Measurements from ENCODE around the gene PPP1R1B. TPM values are rescaled to one million over a fixed set of nuclear protein-coding genes. Genes with fewer than 3 reads are reported as not detected.

Gene PPP1R1B
- total RNA-seq, 2 experiments from 2014 or later: not detected

- Mint-ChIP-seq H3K27ac (no peak overlapping the region), H3K4me1 (peaks cover 11% of the 10 kb centered on the region), H3K4me3 (no peak overlapping the region), H3K36me3 (ENCODE audit: low read depth) (no peaks in the 10 kb centered on the region), H3K27me3 (peaks cover 87% of the 10 kb centered on the region), H3K9me3 (no peaks in the 10 kb centered on the region)
- DNase-seq: no peak
- CTCF ChIA-PET: no interaction called here
- POLR2A ChIA-PET: interaction anchor here (0.9 kb wide), 1 partner anchor 9 kb away, joined by 3 read pairs; no protein-coding TSS in a partner anchor
These were observed 30.0 kb upstream of the PPP1R1B start for GRCh38 chr17:39596543-39597267.

DNA sequence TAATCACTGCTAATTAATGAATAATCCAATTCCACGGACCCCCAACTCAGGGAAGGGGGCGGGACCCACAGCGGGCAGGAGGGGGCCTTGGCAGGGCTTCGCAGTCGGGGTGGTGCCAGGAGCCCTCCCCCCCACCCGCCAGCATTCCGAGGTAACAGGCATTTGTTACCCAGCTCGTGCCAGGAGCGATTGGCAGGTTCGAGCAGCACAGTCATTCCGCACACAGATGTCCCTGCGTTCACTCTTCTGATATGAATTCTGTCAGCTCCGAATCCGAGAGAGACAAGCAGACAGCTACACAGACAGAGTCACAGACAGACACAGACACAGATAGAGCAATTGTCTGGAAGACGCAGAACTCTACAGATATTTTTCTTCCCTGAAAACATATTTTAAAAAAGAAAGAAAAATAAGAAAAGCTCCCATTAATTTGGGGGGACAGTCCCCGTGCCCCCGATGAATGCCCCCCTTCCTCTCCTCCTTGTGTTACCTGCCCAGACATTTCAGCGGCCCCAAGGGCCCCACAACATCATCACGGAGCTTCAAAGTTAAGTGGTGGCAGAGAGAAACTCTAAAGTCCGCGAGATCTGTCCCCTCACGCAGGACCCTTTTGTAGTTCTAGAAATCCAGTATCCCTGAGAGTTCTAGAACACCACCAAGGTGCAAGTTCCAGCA lies 29.2 kb upstream of the PPP1R1B start:
- H3K4me1 Mint-ChIP-seq: peaks cover 11% of the 10 kb centered on the region
- peaks cover 87% of the 10 kb centered on the region for H3K27me3 Mint-ChIP-seq
- H3K27ac Mint-ChIP-seq: no peak overlapping the region
- CTCF ChIA-PET: interaction anchor here (2.1 kb wide), 1 partner anchor 23 kb away, joined by 8 read pairs; no protein-coding TSS in a partner anchor
- no peak for DNase-seq
- POLR2A ChIA-PET: interaction anchor here (0.9 kb wide), 1 partner anchor 8 kb away, joined by 3 read pairs; no protein-coding TSS in a partner anchor
- no peaks in the 10 kb centered on the region for H3K36me3 Mint-ChIP-seq (ENCODE audit: low read depth)
- no peak overlapping the region for H3K4me3 Mint-ChIP-seq
- no peaks in the 10 kb centered on the region for H3K9me3 Mint-ChIP-seq

DNA sequence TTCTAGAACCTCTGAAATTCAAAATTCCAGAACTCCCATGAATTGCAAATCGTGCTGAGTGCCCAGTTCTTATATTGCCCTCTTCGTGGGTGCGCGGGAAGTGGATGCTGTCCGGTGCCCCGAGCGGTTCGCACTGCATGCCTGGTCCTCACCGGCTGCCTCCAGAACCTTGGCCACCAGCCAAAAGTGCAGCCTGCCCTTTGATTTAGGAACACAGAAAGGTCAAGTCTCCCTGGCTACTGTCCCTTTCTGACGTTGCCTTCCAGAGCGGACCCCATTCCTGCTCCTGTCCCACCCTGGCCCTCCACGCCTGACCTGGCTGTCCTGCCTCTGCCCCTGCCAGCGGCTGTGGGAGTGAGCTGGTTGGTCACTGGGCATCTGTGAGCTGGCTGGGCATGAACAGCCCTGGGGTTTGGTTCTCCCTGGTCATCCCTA lies 28.7 kb upstream of the PPP1R1B start:
- Mint-ChIP-seq H3K27ac (no peak overlapping the region), H3K4me1 (peaks cover 11% of the 10 kb centered on the region), H3K9me3 (no peaks in the 10 kb centered on the region), H3K27me3 (peaks cover 91% of the 10 kb centered on the region), H3K36me3 (ENCODE audit: low read depth) (no peaks in the 10 kb centered on the region), H3K4me3 (no peak overlapping the region)
- DNase-seq: no peak
- POLR2A ChIA-PET: no interaction called here
- CTCF ChIA-PET: interaction anchor here (1.0 to 2.1 kb wide), 2 partner anchors 23 to 50 kb away, joined by 5 to 8 read pairs; no protein-coding TSS in a partner anchor

DNA sequence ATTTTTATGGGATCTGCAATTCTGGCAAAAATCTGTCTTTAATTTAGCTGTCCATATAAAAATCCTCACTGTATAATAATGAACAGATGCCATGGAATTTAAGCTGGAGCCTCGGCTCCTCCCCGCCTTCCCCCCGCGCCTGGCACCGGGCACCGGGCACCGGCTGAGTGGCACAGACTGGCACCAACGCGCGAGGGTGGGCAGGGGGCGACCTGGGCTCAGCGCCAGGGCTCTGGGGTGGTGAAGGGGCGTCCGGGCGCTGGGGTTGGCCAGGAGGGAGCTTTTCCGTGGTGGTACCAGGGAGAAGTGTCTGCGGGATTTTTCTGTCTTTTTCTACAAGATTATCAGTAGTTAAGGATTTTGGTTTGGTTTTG lies 28.1 kb upstream of the PPP1R1B start:
- Mint-ChIP-seq H3K4me3 (no peak overlapping the region), H3K27ac (no peak overlapping the region), H3K27me3 (peaks cover 91% of the 10 kb centered on the region), H3K9me3 (no peaks in the 10 kb centered on the region), H3K36me3 (ENCODE audit: low read depth) (no peaks in the 10 kb centered on the region), H3K4me1 (peaks cover 11% of the 10 kb centered on the region)
- POLR2A ChIA-PET: interaction anchor here (1.8 kb wide), 1 partner anchor 9 kb away, joined by 4 read pairs; no protein-coding TSS in a partner anchor
- no peak for DNase-seq
- CTCF ChIA-PET: interaction anchor here (1.0 to 2.1 kb wide), 2 partner anchors 22 to 51 kb away, joined by 5 to 8 read pairs; no protein-coding TSS in a partner anchor

DNA sequence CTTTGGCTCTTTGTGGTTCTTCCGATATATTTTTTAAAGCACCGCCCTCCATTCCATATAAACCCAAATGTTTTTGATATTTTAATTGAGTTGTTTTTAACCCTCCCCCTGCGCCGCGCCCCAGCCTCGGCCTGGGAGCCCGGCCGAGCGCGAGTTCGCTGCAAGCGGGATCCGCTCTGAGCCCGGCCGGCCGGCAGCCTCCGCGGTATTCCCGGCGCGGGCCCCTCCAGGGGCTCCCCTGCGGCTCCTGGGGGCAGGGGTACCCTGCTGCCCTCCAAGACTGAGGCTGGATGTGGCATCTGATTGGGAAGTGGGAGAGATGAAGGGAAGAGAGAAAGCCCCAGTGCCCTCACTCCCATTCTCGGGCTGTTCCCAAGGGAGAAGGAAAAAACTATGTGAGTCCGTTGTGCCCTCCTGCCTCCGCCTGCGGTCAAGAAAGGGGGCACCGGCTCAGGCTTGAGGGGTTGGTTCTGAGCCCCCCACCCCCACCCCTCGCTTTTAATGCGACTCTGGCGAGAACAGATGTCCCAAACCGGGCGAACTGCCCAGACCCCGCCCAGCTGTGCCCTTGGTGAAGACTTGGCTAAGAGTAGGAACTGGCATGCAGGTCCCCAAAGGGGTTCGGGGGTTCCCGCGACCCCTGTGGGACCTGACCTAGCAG lies 27.6 kb upstream of the PPP1R1B start:
- H3K4me3 Mint-ChIP-seq: no peak overlapping the region
- no peaks in the 10 kb centered on the region for H3K36me3 Mint-ChIP-seq (ENCODE audit: low read depth)
- no peak for DNase-seq
- no peak overlapping the region for H3K27ac Mint-ChIP-seq
- H3K27me3 Mint-ChIP-seq: peaks cover 91% of the 10 kb centered on the region
- peaks cover 11% of the 10 kb centered on the region for H3K4me1 Mint-ChIP-seq
- no peaks in the 10 kb centered on the region for H3K9me3 Mint-ChIP-seq
- ChIA-PET POLR2A (interaction anchor here (1.8 kb wide), 1 partner anchor 10 kb away, joined by 4 read pairs; no protein-coding TSS in a partner anchor), CTCF (interaction anchor here (1.0 to 2.1 kb wide), 2 partner anchors 22 to 51 kb away, joined by 5 to 8 read pairs; no protein-coding TSS in a partner anchor)

- no peaks in the 10 kb centered on the region for H3K9me3 Mint-ChIP-seq
- CTCF ChIA-PET: interaction anchor here (1.3 kb wide), 1 partner anchor 24 kb away, joined by 3 read pairs; no protein-coding TSS in a partner anchor
- H3K27me3 Mint-ChIP-seq: peaks cover 90% of the 10 kb centered on the region
- peaks cover 11% of the 10 kb centered on the region for H3K4me1 Mint-ChIP-seq
- no peak for DNase-seq
- no peaks in the 10 kb centered on the region for H3K36me3 Mint-ChIP-seq (ENCODE audit: low read depth)
- POLR2A ChIA-PET: interaction anchor here (1.8 kb wide), 1 partner anchor 10 kb away, joined by 4 read pairs; no protein-coding TSS in a partner anchor
- no peak overlapping the region for H3K27ac Mint-ChIP-seq
- H3K4me3 Mint-ChIP-seq: no peak overlapping the region
These were observed 27.0 kb upstream of the PPP1R1B start for GRCh38 chr17:39599665-39600231.

DNA sequence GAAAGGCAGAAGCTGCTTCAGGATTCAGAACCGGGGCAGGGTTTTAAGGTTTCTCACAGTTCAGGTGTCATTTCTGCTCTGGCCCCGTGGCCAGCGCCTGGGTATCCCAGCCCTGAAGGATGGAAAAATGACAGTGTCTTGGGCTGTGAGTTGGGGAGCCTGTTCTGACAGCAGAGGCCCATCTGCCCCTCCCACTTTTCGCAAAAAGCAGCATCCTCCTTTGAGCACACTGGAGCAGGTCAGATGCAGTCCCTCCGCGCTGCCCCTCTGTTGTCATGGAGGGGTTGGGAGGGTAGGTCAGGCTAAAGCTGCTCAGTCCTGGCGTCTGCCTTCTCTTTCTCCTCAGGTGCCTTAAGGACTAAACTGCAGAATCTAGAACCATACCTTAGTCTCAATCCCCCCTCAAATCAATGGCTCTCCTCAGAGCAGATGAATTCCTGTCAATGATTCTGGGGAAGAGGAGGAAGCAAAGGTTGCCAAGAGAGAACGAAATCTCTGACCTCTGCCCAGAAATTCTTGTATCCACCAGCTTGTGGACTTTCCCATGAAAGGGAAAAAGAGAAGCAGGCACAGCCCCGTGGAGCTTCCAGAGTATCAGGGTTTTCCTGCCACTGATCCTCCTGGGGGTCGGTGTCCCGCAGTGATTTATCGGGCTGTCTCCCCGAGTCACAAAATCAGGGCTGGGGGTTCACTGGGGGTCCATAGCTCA lies 26.3 kb upstream of the PPP1R1B start:
- POLR2A ChIA-PET: interaction anchor here (0.9 to 1.8 kb wide), 2 partner anchors 11 to 23 kb away, joined by 3 to 4 read pairs; no protein-coding TSS in a partner anchor
- Mint-ChIP-seq H3K4me3 (no peak overlapping the region), H3K9me3 (no peaks in the 10 kb centered on the region), H3K4me1 (peaks cover 16% of the 10 kb centered on the region), H3K27me3 (peaks cover 88% of the 10 kb centered on the region), H3K27ac (no peak overlapping the region), H3K36me3 (ENCODE audit: low read depth) (no peaks in the 10 kb centered on the region)
- CTCF ChIA-PET: interaction anchor here (0.5 to 1.3 kb wide), 3 partner anchors 21 to 151 kb away, joined by 3 read pairs; no protein-coding TSS in a partner anchor
- no peak for DNase-seq

- ChIA-PET CTCF (interaction anchor here (0.5 to 1.3 kb wide), 4 partner anchors 20 to 475 kb away, joined by 3 read pairs; no protein-coding TSS in a partner anchor), POLR2A (interaction anchor here (0.9 kb wide), 1 partner anchor 22 kb away, joined by 3 read pairs; no protein-coding TSS in a partner anchor)
- Mint-ChIP-seq H3K9me3 (no peaks in the 10 kb centered on the region), H3K4me3 (no peak overlapping the region), H3K36me3 (ENCODE audit: low read depth) (no peaks in the 10 kb centered on the region), H3K4me1 (peaks cover 19% of the 10 kb centered on the region), H3K27me3 (peaks cover 87% of the 10 kb centered on the region), H3K27ac (no peak overlapping the region)
- no peak for DNase-seq
These were observed 25.7 kb upstream of the PPP1R1B start for GRCh38 chr17:39600997-39601597.

GRCh38 chr17:39601758-39602532 lies 24.8 kb upstream of the PPP1R1B start:
- H3K4me1 Mint-ChIP-seq: peaks cover 19% of the 10 kb centered on the region
- no peaks in the 10 kb centered on the region for H3K9me3 Mint-ChIP-seq
- POLR2A ChIA-PET: no interaction called here
- H3K27me3 Mint-ChIP-seq: peaks cover 81% of the 10 kb centered on the region
- H3K4me3 Mint-ChIP-seq: no peak overlapping the region
- no peak overlapping the region for H3K27ac Mint-ChIP-seq
- no peak for DNase-seq
- no peaks in the 10 kb centered on the region for H3K36me3 Mint-ChIP-seq (ENCODE audit: low read depth)
- CTCF ChIA-PET: no interaction called here

GRCh38 chr17:39602533-39603303 lies 24.0 kb upstream of the PPP1R1B start:
- Mint-ChIP-seq H3K27ac (no peak overlapping the region), H3K4me3 (no peak overlapping the region), H3K36me3 (ENCODE audit: low read depth) (no peaks in the 10 kb centered on the region), H3K4me1 (peaks cover 19% of the 10 kb centered on the region), H3K27me3 (peaks cover 80% of the 10 kb centered on the region), H3K9me3 (no peaks in the 10 kb centered on the region)
- DNase-seq: no peak
- CTCF ChIA-PET: no interaction called here
- POLR2A ChIA-PET: no interaction called here

Data from activated CD4-positive, alpha-beta memory T cell treated with anti-CD3 and anti-CD28 coated beads, Interleukin-2, amount 10 ng/mL, durations not matched to agents 7 days and 5 days (primary cell).